ENCODE results near the gene TCF4. TPM values are rescaled to one million over a fixed set of nuclear protein-coding genes. Genes with fewer than 3 reads are reported as not detected.
A peak's percentile ranks its signal among the peaks of the same experiment; 100 is the strongest.

The TCF4 gene
- total and polyA plus RNA-seq, 7 donors, result 8.6 to 68.9 (median 36.8) TPM

GRCh38 chr18:55570966-55571365, 17.0 kb downstream of the TCF4 start:
- Histone ChIP-seq H3K4me1 (peaks cover 7% of the 10 kb centered on the region), H3K27me3 (ENCODE audit: insufficient read depth in 3 of 3, low read length in 2 of 3) (no peaks in the 10 kb centered on the region), H3K4me3 (no peak overlapping the region), H3K27ac (no peak overlapping the region), H3K36me3 (ENCODE audit: insufficient read depth in 1 of 2, low read depth in 1 of 2) (no peaks in the 10 kb centered on the region), H3K9me3 (peaks cover 6% of the 10 kb centered on the region)
- no peak for DNase-seq
- no peak for ATAC-seq
- intact Hi-C loops (cut with DNase I), result loop anchor here in 1 of 2 donors (10.0 kb wide), 1 partner anchor 46 kb away; no protein-coding TSS in a partner anchor
- no peak for TF ChIP-seq CTCF (IDR thresholded peaks at IDR 0.05)

- TF ChIP-seq CTCF (IDR thresholded peaks at IDR 0.05), result no peak
- WGBS, 3 donors, result 95 to 97% (median 97%) methylated on average over 2 of the region's 2 CpGs
- Histone ChIP-seq H3K27me3 (ENCODE audit: insufficient read depth in 3 of 3, low read length in 2 of 3) (no peaks in the 10 kb centered on the region), H3K9me3 (peaks cover 6% of the 10 kb centered on the region), H3K36me3 (ENCODE audit: insufficient read depth in 1 of 2, low read depth in 1 of 2) (no peaks in the 10 kb centered on the region), H3K4me1 (no peaks in the 10 kb centered on the region), H3K27ac (no peak overlapping the region), H3K4me3 (no peak overlapping the region)
- ATAC-seq (no peak), DNase-seq (no peak)
- intact Hi-C loops (cut with DNase I), result no loop called here
These were observed 21.5 kb downstream of the TCF4 start for GRCh38 chr18:55566456-55566935.

GRCh38 chr18:55559739-55560138, 28.3 kb downstream of the TCF4 start:
- Histone ChIP-seq H3K27ac (no peak overlapping the region), H3K9me3 (no peaks in the 10 kb centered on the region), H3K4me3 (no peak overlapping the region), H3K27me3 (ENCODE audit: insufficient read depth in 3 of 3, low read length in 2 of 3) (no peaks in the 10 kb centered on the region), H3K36me3 (ENCODE audit: insufficient read depth in 1 of 2, low read depth in 1 of 2) (no peaks in the 10 kb centered on the region), H3K4me1 (peaks cover 12% of the 10 kb centered on the region)
- TF ChIP-seq CTCF (IDR thresholded peaks at IDR 0.05), result no peak
- DNase-seq (no peak), ATAC-seq (peak in 2 of 4 donors; percentile 63 to 66)
- intact Hi-C loops (cut with DNase I), result no loop called here
- 41 to 47% (median 46%) methylated on average over 2 of the region's 2 CpGs for WGBS, 3 donors

- no peak overlapping the region for H3K27ac ChIP-seq
- no peak for TF ChIP-seq CTCF (IDR thresholded peaks at IDR 0.05)
- DNase-seq, result no peak
- intact Hi-C loops (cut with DNase I), result no loop called here
- no peak for ATAC-seq
- no peaks in the 10 kb centered on the region for H3K27me3 ChIP-seq (ENCODE audit: insufficient read depth in 3 of 3, low read length in 2 of 3)
- 90 to 97% (median 96%) methylated on average over 1 of the region's 1 CpG for WGBS, 3 donors
- H3K36me3 ChIP-seq (ENCODE audit: insufficient read depth in 1 of 2, low read depth in 1 of 2), result no peaks in the 10 kb centered on the region
- H3K4me1 ChIP-seq, result peaks cover 20% of the 10 kb centered on the region
- no peak overlapping the region for H3K4me3 ChIP-seq
- no peaks in the 10 kb centered on the region for H3K9me3 ChIP-seq
These were observed 30.8 kb downstream of the TCF4 start for GRCh38 chr18:55557211-55557610.

GRCh38 chr18:55555395-55556027, 32.5 kb downstream of the TCF4 start:
- ATAC-seq, result no peak
- Histone ChIP-seq H3K36me3 (ENCODE audit: insufficient read depth in 1 of 2, low read depth in 1 of 2) (no peaks in the 10 kb centered on the region), H3K4me1 (peaks cover 20% of the 10 kb centered on the region), H3K27me3 (ENCODE audit: insufficient read depth in 3 of 3, low read length in 2 of 3) (no peaks in the 10 kb centered on the region), H3K27ac (no peak overlapping the region), H3K9me3 (no peaks in the 10 kb centered on the region), H3K4me3 (no peak overlapping the region)
- 70 to 83% (median 83%) methylated on average over 4 of the region's 4 CpGs for WGBS, 3 donors
- no peak for TF ChIP-seq CTCF (IDR thresholded peaks at IDR 0.05)
- DNase-seq, result no peak
- intact Hi-C loops (cut with DNase I), result no loop called here

Measured in psoas muscle (tissue), 8 donors.